HEK293 (cell line): ENCODE results near the gene QRICH2.

Experiments used
- CTCF ChIP-seq: fragments of 450-650 bp; formaldehyde crosslinking; IDR thresholded peaks from 2 replicates; pipeline ENCODE4 v1.5.1; 2016; ENCODE audit warnings: missing biosample characterization, missing genetic modification characterization
- ELK4 ChIP-seq: IDR thresholded peaks from 2 replicates; pipeline ENCODE4 v1.6.1; 2011; ENCODE audit warnings: mild to moderate bottlenecking, low read depth, low read length, borderline replicate concordance
- PRDM1 ChIP-seq: fragments of 450-650 bp; formaldehyde crosslinking; IDR thresholded peaks from 2 replicates; pipeline ENCODE4; 2016; ENCODE audit warnings: missing biosample characterization, missing genetic modification characterization
- PRDM4 ChIP-seq: fragments of 450-650 bp; formaldehyde crosslinking; IDR thresholded peaks from 2 replicates; pipeline ENCODE4 v1.5.1; 2017; ENCODE audit warnings: missing biosample characterization, missing genetic modification characterization
- REST ChIP-seq: fragments of 450-650 bp; formaldehyde crosslinking; IDR thresholded peaks from 2 replicates; pipeline ENCODE4 v1.5.1; 2016; ENCODE audit warnings: missing biosample characterization, missing genetic modification characterization
- SP2 ChIP-seq: fragments of 450-650 bp; formaldehyde crosslinking; IDR thresholded peaks from 2 replicates; pipeline ENCODE4 v1.5.1; 2016; ENCODE audit warnings: missing biosample characterization, missing genetic modification characterization
- YY1 ChIP-seq: fragments of 450-650 bp; formaldehyde crosslinking; IDR thresholded peaks from 2 replicates; pipeline ENCODE4 v1.5.1; 2018; ENCODE audit warnings: missing biosample characterization, missing genetic modification characterization
- ZBTB1 ChIP-seq: fragments of 450-650 bp; formaldehyde crosslinking; IDR thresholded peaks from 2 replicates; pipeline ENCODE4 v1.5.1; 2016; ENCODE audit warnings: missing biosample characterization, missing genetic modification characterization
- ZBTB49 ChIP-seq: fragments of 450-650 bp; formaldehyde crosslinking; IDR thresholded peaks from 2 replicates; pipeline ENCODE4 v1.5.1; 2016; ENCODE audit warnings: missing biosample characterization, missing genetic modification characterization, low read depth
- ZBTB8A ChIP-seq: fragments of 450-650 bp; formaldehyde crosslinking; IDR thresholded peaks from 2 replicates; pipeline ENCODE4 v1.5.1; 2016; ENCODE audit warnings: missing biosample characterization, missing genetic modification characterization
- ZNF24 ChIP-seq: fragments of 450-650 bp; formaldehyde crosslinking; IDR thresholded peaks from 2 replicates; pipeline ENCODE4 v1.5.1; 2016; ENCODE audit warnings: missing biosample characterization, missing genetic modification characterization
- ZNF362 ChIP-seq: fragments of 450-650 bp; formaldehyde crosslinking; IDR thresholded peaks from 2 replicates; pipeline ENCODE4 v1.5.1; 2016; ENCODE audit warnings: missing biosample characterization, missing genetic modification characterization
- ZNF747 ChIP-seq: fragments of 450-650 bp; formaldehyde crosslinking; IDR thresholded peaks from 2 replicates; pipeline ENCODE4 v1.5.1; 2016; ENCODE audit warnings: missing biosample characterization, missing genetic modification characterization
- ZNF76 ChIP-seq: fragments of 450-650 bp; formaldehyde crosslinking; IDR thresholded peaks from 2 replicates; pipeline ENCODE4; 2016; ENCODE audit warnings: low read depth, missing biosample characterization, missing genetic modification characterization, borderline replicate concordance

GRCh38 chr17:76254275-76254674, 53.8 kb downstream of the QRICH2 start:
- TF ChIP-seq ZNF747 (tag by site-specific recombination) (no peak), ZNF24 (tag by site-specific recombination) (no peak), CTCF (no peak), ZBTB49 (no peak), ZBTB8A (tag by site-specific recombination) (no peak), REST (tag by site-specific recombination) (no peak), ZBTB1 (no peak), ZNF76 (tag by site-specific recombination) (no peak), PRDM1 (tag by site-specific recombination) (no peak), PRDM4 (no peak), YY1 (tag by site-specific recombination) (no peak), ELK4 (no peak), ZNF362 (no peak), SP2 (no peak)
